ENCODE results near the gene PLEKHA6. TPM values are rescaled to one million over a fixed set of nuclear protein-coding genes. Genes with fewer than 3 reads are reported as not detected.

PLEKHA6 gene
- polyA plus RNA-seq, 3 donors: 0.08 TPM; not detected in 1

GRCh38 chr1:204232526-204232925, 127.2 kb downstream of the PLEKHA6 start:
- Mint-ChIP-seq H3K4me3 (no peak overlapping the region), H3K27me3 (ENCODE audit: low read depth in 3 of 3) (peaks cover 0 to 5% (median 5%) of the 10 kb centered on the region in 3 donors), H3K4me1 (no peaks in the 10 kb centered on the region), H3K27ac (no peak overlapping the region), H3K36me3 (no peaks in the 10 kb centered on the region), H3K9me3 (peaks cover 0 to 4% (median 0%) of the 10 kb centered on the region in 7 donors)
- H3K4me3 ChIP-seq (replicated peaks in 1 of 3; ENCODE audit: low read depth in 2 of 3, low read length in 3 of 3): no peak overlapping the region
- no peak overlapping the region for H3K4me2 ChIP-seq (replicated peaks; ENCODE audit: extremely low read depth, low read length, poor library complexity, severe bottlenecking)
- no peaks in the 10 kb centered on the region for H3K27me3 ChIP-seq (ENCODE audit: control insufficient read depth in 2 of 2, insufficient read depth in 2 of 2, low read length in 2 of 2)
- no peak overlapping the region for H3K9ac ChIP-seq (ENCODE audit: insufficient read depth, low read length, poor library complexity, severe bottlenecking)
- intact Hi-C loops (cut with micrococcal nuclease): no loop called here
- H3K79me2 ChIP-seq (ENCODE audit: insufficient read depth, low read length): no peaks in the 10 kb centered on the region
- no peaks in the 10 kb centered on the region for H3K9me3 ChIP-seq (replicated peaks in 1 of 2; ENCODE audit: control insufficient read depth in 1 of 2, insufficient read depth in 1 of 2, low read length in 2 of 2)
- no peaks in the 10 kb centered on the region for H3K36me3 ChIP-seq (replicated peaks in 1 of 2; ENCODE audit: control insufficient read depth in 1 of 2, insufficient read depth in 2 of 2, low read length in 2 of 2)
- no peak overlapping the region for H3K27ac ChIP-seq (ENCODE audit: low read depth in 1 of 2, low read length in 2 of 2)
- DNase-seq: no peak
- H3K4me1 ChIP-seq (ENCODE audit: control insufficient read depth in 1 of 2, insufficient read depth in 2 of 2, low read length in 2 of 2): no peaks in the 10 kb centered on the region
- no peak for TF ChIP-seq CTCF (IDR thresholded peaks at IDR 0.05)
- no peaks in the 10 kb centered on the region for H4K20me1 ChIP-seq (ENCODE audit: insufficient read depth, low read length)
- no peak overlapping the region for H2AFZ ChIP-seq (ENCODE audit: insufficient read depth, low read depth, low read length, poor library complexity, severe bottlenecking)

DNA sequence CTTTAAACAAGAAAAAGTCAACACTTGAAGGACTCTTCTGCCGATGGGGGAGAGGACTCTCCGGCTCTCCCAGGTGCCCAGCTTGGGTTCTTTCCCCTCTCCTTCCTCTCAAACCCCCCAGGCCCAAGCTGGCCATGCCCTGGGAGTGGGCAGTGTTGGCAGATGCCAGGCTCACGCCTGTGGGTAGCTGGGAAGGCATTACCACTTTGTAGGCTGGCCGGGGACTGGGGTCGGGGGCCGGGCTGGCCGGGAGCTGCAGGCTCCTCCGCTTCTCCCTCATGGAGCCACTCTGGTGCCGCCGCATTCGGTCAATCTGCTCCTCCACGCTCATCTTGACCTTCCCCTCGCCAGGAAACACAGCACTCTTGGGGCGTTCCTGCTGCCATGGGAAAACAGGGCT, 129.5 kb downstream of the PLEKHA6 start:
- Histone ChIP-seq H3K4me2 (replicated peaks; ENCODE audit: extremely low read depth, low read length, poor library complexity, severe bottlenecking) (no peak overlapping the region), H3K79me2 (ENCODE audit: insufficient read depth, low read length) (no peaks in the 10 kb centered on the region), H3K9me3 (replicated peaks in 1 of 2; ENCODE audit: control insufficient read depth in 1 of 2, insufficient read depth in 1 of 2, low read length in 2 of 2) (no peaks in the 10 kb centered on the region), H4K20me1 (ENCODE audit: insufficient read depth, low read length) (no peaks in the 10 kb centered on the region), H3K27me3 (ENCODE audit: control insufficient read depth in 2 of 2, insufficient read depth in 2 of 2, low read length in 2 of 2) (no peaks in the 10 kb centered on the region), H2AFZ (ENCODE audit: insufficient read depth, low read depth, low read length, poor library complexity, severe bottlenecking) (no peak overlapping the region), H3K27ac (ENCODE audit: low read depth in 1 of 2, low read length in 2 of 2) (no peak overlapping the region), H3K9ac (ENCODE audit: insufficient read depth, low read length, poor library complexity, severe bottlenecking) (no peak overlapping the region), H3K4me1 (ENCODE audit: control insufficient read depth in 1 of 2, insufficient read depth in 2 of 2, low read length in 2 of 2) (no peaks in the 10 kb centered on the region), H3K36me3 (replicated peaks in 1 of 2; ENCODE audit: control insufficient read depth in 1 of 2, insufficient read depth in 2 of 2, low read length in 2 of 2) (no peaks in the 10 kb centered on the region), H3K4me3 (replicated peaks in 1 of 3; ENCODE audit: low read depth in 2 of 3, low read length in 3 of 3) (no peak overlapping the region)
- no peak overlapping the region for H3K27ac Mint-ChIP-seq
- DNase-seq: no peak
- peaks cover 0 to 2% (median 0%) of the 10 kb centered on the region in 7 donors for H3K9me3 Mint-ChIP-seq
- H3K4me3 Mint-ChIP-seq: no peak overlapping the region
- no peaks in the 10 kb centered on the region for H3K36me3 Mint-ChIP-seq
- intact Hi-C loops (cut with micrococcal nuclease): no loop called here
- peaks cover 0 to 6% (median 5%) of the 10 kb centered on the region in 3 donors for H3K27me3 Mint-ChIP-seq (ENCODE audit: low read depth in 3 of 3)
- H3K4me1 Mint-ChIP-seq: no peaks in the 10 kb centered on the region
- no peak for TF ChIP-seq CTCF (IDR thresholded peaks at IDR 0.05)
- WGBS (ENCODE audit: insufficient coverage): 97% methylated on average over 12 of the region's 14 CpGs

All from CD14-positive monocyte (primary cell).